Endothelial cell of umbilical vein (primary cell): Measurements from ENCODE around the gene TSPAN9. TPM values are rescaled to one million over a fixed set of nuclear protein-coding genes. Genes with fewer than 3 reads are reported as not detected.

Experiments used
- BruUV-seq: library from RNA; stranded (reverse); fragments of 400-500 nt; replicated peaks from 2 replicates; lab custom pipeline; 2021; lab: Mats Ljungman, UMichigan
- CTCF ChIA-PET: fragments of 300-600, 350-600 bp; sonication (Branson Sonifier 250); formaldehyde crosslinking; loops from one replicate; lab custom pipeline; 2021; ENCODE audit warnings: antibody characterized with exemption, inconsistent platforms; lab: Charles Lee
- POLR2A ChIA-PET: fragments of 300-600, 350-600 bp; sonication (Branson Sonifier 250); formaldehyde crosslinking; loops from one replicate; lab custom pipeline; 2021; ENCODE audit warnings: antibody characterized with exemption, inconsistent platforms; lab: Charles Lee
- DNase-seq: peaks from one replicate; pipeline ENCODE4 v3.0.0-alpha.2; 2011; ENCODE audit warnings: low read depth, low spot score
- FAIRE-seq: peaks from 2 replicates; lab custom pipeline; 2011; peaks lifted over from hg19 to GRCh38; lab: Jason Lieb, UNC
- H2AFZ ChIP-seq: 2 replicates; pipeline ENCODE4 v1.6.0; 2012; ENCODE audit warnings: low read depth, low read length, control low read depth, inconsistent platforms
- H3K27ac ChIP-seq: 2 replicates; pipeline ENCODE4 v1.5.1; 2011; ENCODE audit warnings: low read depth, mild to moderate bottlenecking, control low read depth, low read length, moderate library complexity; ENCODE audit not compliant: insufficient read depth
- H3K27me3 ChIP-seq, 2 experiments: 2 replicates each; pipeline versions ENCODE4 v1.6.0 to v1.6.1; 2011; ENCODE audit warnings: low read length in 2 of 2, mixed read lengths in 1 of 2; ENCODE audit not compliant: control insufficient read depth in 2 of 2, insufficient read depth in 2 of 2
- H3K36me3 ChIP-seq, 2 experiments: 2 replicates in 1 of 2; 3 replicates in 1 of 2; pipeline ENCODE4 v1.5.1; 2011; ENCODE audit warnings: low read length in 2 of 2, mild to moderate bottlenecking in 1 of 2, moderate library complexity in 1 of 2; ENCODE audit not compliant: control insufficient read depth in 2 of 2, insufficient read depth in 2 of 2; ENCODE audit errors: extremely low read depth in 1 of 2
- H3K4me1 ChIP-seq: 3 replicates; pipeline ENCODE4 v1.5.1; 2011; ENCODE audit warnings: mild to moderate bottlenecking, low read length; ENCODE audit not compliant: control insufficient read depth, insufficient read depth; ENCODE audit errors: extremely low read depth
- H3K4me2 ChIP-seq: 2 replicates; pipeline ENCODE4 v1.6.1; 2011; ENCODE audit warnings: low read length, control low read depth, mixed read lengths; ENCODE audit not compliant: insufficient read depth
- H3K4me3 ChIP-seq, 3 experiments: fragments of 200-600 bp in 1 of 3; sonication (generic), shearing (Covaris generic) in 1 of 3; replicated peaks in 1 of 3; 2 replicates each; pipeline ENCODE4 v1.5.1; 2011 to 2016; ENCODE audit warnings: control low read depth in 3 of 3, low read length in 3 of 3, mild to moderate bottlenecking in 2 of 3, inconsistent platforms in 1 of 3, low read depth in 1 of 3, moderate library complexity in 1 of 3; ENCODE audit not compliant: insufficient read depth in 1 of 3
- H3K79me2 ChIP-seq: 2 replicates; pipeline ENCODE4 v1.6.0; 2012; ENCODE audit warnings: low read length, inconsistent platforms; ENCODE audit not compliant: control insufficient read depth, insufficient read depth
- H3K9ac ChIP-seq: replicated peaks from 2 replicates; pipeline ENCODE3; 2011; ENCODE audit warnings: low read length, control low read depth; ENCODE audit not compliant: insufficient read depth; ENCODE audit errors: extremely low read depth
- H3K9me1 ChIP-seq: replicated peaks from 3 replicates; pipeline ENCODE4 v1.6.0; 2011; ENCODE audit warnings: mild to moderate bottlenecking, low read length; ENCODE audit not compliant: control insufficient read depth, insufficient read depth; ENCODE audit errors: extremely low read depth
- H3K9me3 ChIP-seq: replicated peaks from 2 replicates; pipeline ENCODE4 v1.5.1; 2012; ENCODE audit warnings: low read length, inconsistent platforms; ENCODE audit not compliant: control insufficient read depth, insufficient read depth
- H4K20me1 ChIP-seq: replicated peaks from 2 replicates; pipeline ENCODE3; 2011; ENCODE audit warnings: mild to moderate bottlenecking, low read length; ENCODE audit not compliant: control insufficient read depth, insufficient read depth; ENCODE audit errors: extremely low read depth
- EZH2 ChIP-seq: IDR thresholded peaks from 2 replicates; pipeline ENCODE4 v1.6.1; 2012; ENCODE audit warnings: borderline replicate concordance, low read depth, mild to moderate bottlenecking, moderate library complexity, low read length, inconsistent platforms; ENCODE audit not compliant: severe bottlenecking
- FOS ChIP-seq: IDR thresholded peaks from 2 replicates; pipeline ENCODE4 v1.6.1; 2011; ENCODE audit warnings: mild to moderate bottlenecking, low read length, moderate library complexity, borderline replicate concordance; ENCODE audit not compliant: insufficient read depth
- GATA2 ChIP-seq: IDR thresholded peaks from 2 replicates; pipeline ENCODE4 v1.7.0; 2011; ENCODE audit warnings: low read depth, mild to moderate bottlenecking, moderate library complexity, mixed read lengths, low read length; ENCODE audit not compliant: insufficient read length, insufficient read depth
- JUN ChIP-seq: IDR thresholded peaks from 2 replicates; pipeline ENCODE4 v1.6.1; 2011; ENCODE audit warnings: borderline replicate concordance, low read depth; ENCODE audit not compliant: insufficient read length, insufficient read depth
- MAX ChIP-seq: IDR thresholded peaks from 2 replicates; pipeline ENCODE4 v1.6.1; 2011; ENCODE audit not compliant: insufficient read depth, insufficient read length
- MYC ChIP-seq: IDR thresholded peaks from one replicate; pipeline ENCODE4 v1.6.1; 2011; ENCODE audit warnings: mild to moderate bottlenecking, low read depth, low read length
- POLR2A ChIP-seq: IDR thresholded peaks from 2 replicates; pipeline ENCODE4 v1.6.1; 2012; ENCODE audit warnings: low read depth, mild to moderate bottlenecking, control low read depth, low read length
- POLR2AphosphoS5 ChIP-seq: IDR thresholded peaks from 2 replicates; pipeline ENCODE4 v1.6.1; 2012; ENCODE audit warnings: low read depth, mild to moderate bottlenecking, control low read depth, low read length, moderate library complexity; ENCODE audit not compliant: insufficient read depth
- dilution Hi-C: fragments of 300-500 bp; cut with MboI; formaldehyde crosslinking; loops from one replicate; pipeline ENCODE4 v1.15.0; 2019; ENCODE audit warnings: low sequenced_read_pairs; ENCODE audit not compliant: extremely low pct_ligation_motif_present
- intact Hi-C: fragments of 100-400 bp; cut with micrococcal nuclease; formaldehyde crosslinking; loops from one replicate; pipeline ENCODE4 v1.10.0; 2022
- polyA plus RNA-seq, 4 experiments: library from polyadenylated mRNA; depleted of rRNA in 3 of 4; stranded (reverse) in 3 of 4; unstranded in 1 of 4; fragments of >200 nt; gene quantifications; 2 replicates each; pipeline versions ENCODE4 v1.2.1 to v1.2.3, GENCODE V29; 2011 to 2012; ENCODE audit warnings: missing spikeins in 1 of 4
- total RNA-seq: library from RNA; stranded (reverse); gene quantifications from 2 replicates; pipeline ENCODE4 v1.2.3, GENCODE V29; 2021
- TF ChIP-seq, protein P1 (sequence below), 2 donors: IDR thresholded peaks; 1 replicate in 1 of 2; 2 replicates in 1 of 2; pipeline ENCODE4 v1.5.1; 2011; ENCODE audit warnings: low read length in 2 of 2, mild to moderate bottlenecking in 2 of 2, moderate library complexity in 2 of 2, control low read depth in 1 of 2, inconsistent platforms in 1 of 2, low read depth in 1 of 2; ENCODE audit not compliant: insufficient read depth in 1 of 2; ENCODE audit errors: extremely low read depth in 1 of 2

Gene TSPAN9
- total and polyA plus RNA-seq, 2 donors (not counting 3 experiments of a cell fraction or from before 2014, with no cell fraction given), result 43.3 to 66.8 TPM

DNA sequence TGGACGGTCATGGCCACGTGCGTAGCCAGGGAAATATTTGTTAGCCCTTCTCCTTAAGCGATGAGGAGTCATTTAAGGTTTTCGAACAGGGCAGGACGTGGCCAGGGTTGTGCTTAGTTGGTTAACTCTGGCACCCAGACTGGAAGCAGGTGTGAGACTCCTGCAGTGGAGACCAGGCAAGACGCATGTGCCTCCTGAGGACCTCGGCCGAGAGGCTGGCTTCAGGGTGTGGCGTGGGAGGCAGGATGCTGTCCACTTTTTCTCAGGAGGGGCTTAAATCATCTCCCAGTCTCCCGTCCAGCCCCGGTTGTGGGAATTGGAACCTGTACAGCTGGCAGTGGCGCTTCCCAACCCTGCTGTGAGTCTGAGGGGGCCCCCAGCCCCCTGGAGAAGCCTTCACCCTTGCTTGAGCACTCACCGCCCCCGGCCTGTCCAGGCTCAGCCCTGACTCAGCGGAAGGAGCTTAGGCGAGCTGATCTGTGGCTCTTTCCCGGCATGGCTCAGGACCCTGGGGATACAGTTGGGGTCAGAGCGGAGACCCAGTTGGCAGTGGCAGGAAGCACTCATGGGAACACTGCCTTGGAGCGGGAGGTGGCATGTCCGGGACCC is 46.3 kb upstream of the TSPAN9 start:
- dilution Hi-C loops, result no loop called here
- H4K20me1 ChIP-seq, result no peaks in the 10 kb centered on the region
- H3K27ac ChIP-seq, result no peak overlapping the region
- H3K27me3 ChIP-seq, result no peaks in the 10 kb centered on the region
- ChIA-PET CTCF (interaction anchor here (1.6 to 5.5 kb wide), 2 partner anchors 73 to 144 kb away, joined by 4 to 91 read pairs; no protein-coding TSS in a partner anchor), POLR2A (no interaction called here)
- no peak overlapping the region for H2AFZ ChIP-seq
- no peak overlapping the region for H3K4me2 ChIP-seq
- H3K9ac ChIP-seq, result no peak overlapping the region
- H3K4me3 ChIP-seq, result no peak overlapping the region
- H3K79me2 ChIP-seq, result no peaks in the 10 kb centered on the region
- H3K9me3 ChIP-seq, result no peaks in the 10 kb centered on the region
- H3K36me3 ChIP-seq, result peaks cover 2 to 3% of the 10 kb centered on the region in 2 experiments
- no peak for TF ChIP-seq EZH2
- no peak for TF ChIP-seq JUN
- TF ChIP-seq GATA2, result no peak
- no peak for TF ChIP-seq MAX
- no peak for TF ChIP-seq POLR2AphosphoS5
- TF ChIP-seq POLR2A, result no peak
- no peak for TF ChIP-seq FOS
- TF ChIP-seq, protein P1, sequence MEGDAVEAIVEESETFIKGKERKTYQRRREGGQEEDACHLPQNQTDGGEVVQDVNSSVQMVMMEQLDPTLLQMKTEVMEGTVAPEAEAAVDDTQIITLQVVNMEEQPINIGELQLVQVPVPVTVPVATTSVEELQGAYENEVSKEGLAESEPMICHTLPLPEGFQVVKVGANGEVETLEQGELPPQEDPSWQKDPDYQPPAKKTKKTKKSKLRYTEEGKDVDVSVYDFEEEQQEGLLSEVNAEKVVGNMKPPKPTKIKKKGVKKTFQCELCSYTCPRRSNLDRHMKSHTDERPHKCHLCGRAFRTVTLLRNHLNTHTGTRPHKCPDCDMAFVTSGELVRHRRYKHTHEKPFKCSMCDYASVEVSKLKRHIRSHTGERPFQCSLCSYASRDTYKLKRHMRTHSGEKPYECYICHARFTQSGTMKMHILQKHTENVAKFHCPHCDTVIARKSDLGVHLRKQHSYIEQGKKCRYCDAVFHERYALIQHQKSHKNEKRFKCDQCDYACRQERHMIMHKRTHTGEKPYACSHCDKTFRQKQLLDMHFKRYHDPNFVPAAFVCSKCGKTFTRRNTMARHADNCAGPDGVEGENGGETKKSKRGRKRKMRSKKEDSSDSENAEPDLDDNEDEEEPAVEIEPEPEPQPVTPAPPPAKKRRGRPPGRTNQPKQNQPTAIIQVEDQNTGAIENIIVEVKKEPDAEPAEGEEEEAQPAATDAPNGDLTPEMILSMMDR (IDR thresholded peaks at IDR 0.05; ENCODE audit: extremely low read depth in 1 of 2, insufficient read depth in 1 of 2, low read depth in 1 of 2, low read length in 2 of 2), result no peak
- no peak for TF ChIP-seq MYC
- H3K9me1 ChIP-seq, result no peaks in the 10 kb centered on the region
- H3K4me1 ChIP-seq, result peaks cover 21% of the 10 kb centered on the region
- intact Hi-C loops, result loop anchor here (5.0 kb wide), 1 partner anchor 89 kb away; no protein-coding TSS in a partner anchor
- no TSS peak for BruUV-seq
- DNase-seq, result no peak
- no peak for FAIRE-seq
